GM11168 (cell line): ENCODE results near the gene NPM3.

Experiments used
- in situ Hi-C: fragments of 300-500 bp; cut with MboI; formaldehyde crosslinking; loops from one replicate; pipeline ENCODE4 v1.12.0; 2022; ENCODE audit warnings: low sequenced_read_pairs; ENCODE audit not compliant: unreplicated experiment

NPM3 gene, protein sequence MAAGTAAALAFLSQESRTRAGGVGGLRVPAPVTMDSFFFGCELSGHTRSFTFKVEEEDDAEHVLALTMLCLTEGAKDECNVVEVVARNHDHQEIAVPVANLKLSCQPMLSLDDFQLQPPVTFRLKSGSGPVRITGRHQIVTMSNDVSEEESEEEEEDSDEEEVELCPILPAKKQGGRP

DNA sequence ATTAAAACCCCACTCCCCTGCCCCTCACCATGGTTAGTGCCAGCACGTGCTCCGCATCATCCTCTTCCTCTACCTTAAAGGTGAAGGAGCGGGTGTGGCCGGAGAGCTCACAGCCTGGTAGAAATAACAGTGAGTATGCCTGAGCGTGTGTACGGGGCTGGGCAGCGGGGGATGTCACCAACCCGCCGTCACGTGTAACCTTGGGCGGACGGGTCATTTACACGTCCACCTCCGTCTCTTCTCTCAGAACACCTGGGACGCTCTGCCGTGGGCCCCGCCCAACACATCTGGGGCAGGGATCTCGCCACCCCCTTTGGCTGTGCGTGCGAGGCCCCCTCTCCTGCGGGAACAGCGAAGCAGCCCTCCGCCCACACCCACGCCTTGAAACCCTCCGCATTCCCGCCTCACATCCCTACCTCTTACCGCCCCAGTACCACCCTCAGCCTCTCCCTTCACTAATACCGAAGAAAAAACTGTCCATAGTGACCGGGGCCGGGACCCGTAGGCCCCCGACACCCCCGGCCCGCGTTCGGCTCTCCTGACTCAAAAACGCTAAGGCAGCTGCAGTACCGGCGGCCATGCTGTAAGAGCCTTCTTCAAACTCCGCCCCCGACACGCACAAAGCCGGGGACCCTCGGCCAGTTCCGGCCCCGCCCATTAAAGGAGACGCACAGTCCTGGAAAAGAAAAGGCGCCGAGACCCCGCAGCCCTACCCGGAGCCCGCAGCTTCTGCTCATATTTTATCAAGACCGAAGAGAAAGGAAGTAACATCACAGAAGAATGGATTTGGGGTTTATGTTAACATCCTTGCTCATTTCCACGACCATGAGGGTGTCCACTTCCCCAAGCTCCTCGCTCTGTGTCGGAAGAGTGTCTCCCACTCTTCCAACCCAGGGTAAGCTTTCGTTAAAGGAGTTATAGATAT is at the start of gene NPM3:
TSS of gene NPM3 (minus strand) at position 636 of the 925 bp plus-strand sequence. CDS start at position 580, 56 bp downstream.
- in situ Hi-C loops = no loop called here

DNA sequence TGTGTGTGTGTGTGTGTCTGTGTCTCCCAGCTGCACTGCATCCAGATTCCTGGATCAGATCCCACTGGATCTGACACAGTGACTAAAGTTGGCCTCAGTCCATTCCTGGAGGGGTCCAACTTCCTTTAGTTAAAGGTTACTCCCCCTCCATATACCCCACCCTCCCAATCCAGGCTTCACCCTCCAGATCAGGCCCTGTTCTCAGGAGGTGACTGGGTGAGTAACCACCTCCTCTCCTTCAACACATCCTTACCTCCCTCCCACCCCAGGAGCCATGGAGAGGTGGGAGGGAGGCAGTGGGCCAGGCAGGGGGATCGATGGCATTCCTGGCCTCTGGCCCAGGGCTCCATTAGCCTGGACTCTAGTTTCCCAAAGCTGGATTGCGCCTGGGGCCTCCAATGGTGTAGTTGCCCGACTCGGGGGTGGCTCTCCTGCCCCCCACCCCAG is 49.1 kb upstream of the NPM3 start:
- in situ Hi-C loops = no loop called here

DNA sequence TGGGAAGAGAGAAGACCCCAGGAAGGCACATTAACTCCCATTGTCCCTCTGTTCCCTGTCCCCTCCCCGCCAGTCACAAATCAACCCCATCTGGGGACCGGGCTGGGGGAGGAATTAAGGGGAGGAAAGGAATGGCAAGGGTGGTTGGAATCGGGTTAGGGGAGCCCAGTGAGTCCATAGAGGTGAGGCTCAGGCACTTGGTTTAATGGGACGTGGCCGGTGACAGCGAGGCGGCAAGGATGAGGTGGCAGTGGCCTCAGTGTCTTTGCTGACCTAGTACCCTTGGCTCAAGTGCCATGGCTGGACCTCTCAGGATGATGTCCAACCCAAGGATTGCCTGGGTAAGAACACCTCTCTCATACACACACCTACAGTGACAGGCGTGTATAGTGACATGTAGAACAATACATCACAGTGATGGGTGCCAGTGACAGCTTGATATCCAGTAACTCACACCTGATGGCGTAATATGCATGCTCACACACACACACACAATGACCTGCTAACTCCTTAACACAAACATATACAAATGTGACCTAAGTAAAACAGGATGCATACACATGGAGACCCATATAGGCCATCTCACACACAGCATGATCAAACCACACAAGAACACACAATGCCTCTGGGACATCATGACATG is 48.0 kb upstream of the NPM3 start:
- in situ Hi-C loops = no loop called here

DNA sequence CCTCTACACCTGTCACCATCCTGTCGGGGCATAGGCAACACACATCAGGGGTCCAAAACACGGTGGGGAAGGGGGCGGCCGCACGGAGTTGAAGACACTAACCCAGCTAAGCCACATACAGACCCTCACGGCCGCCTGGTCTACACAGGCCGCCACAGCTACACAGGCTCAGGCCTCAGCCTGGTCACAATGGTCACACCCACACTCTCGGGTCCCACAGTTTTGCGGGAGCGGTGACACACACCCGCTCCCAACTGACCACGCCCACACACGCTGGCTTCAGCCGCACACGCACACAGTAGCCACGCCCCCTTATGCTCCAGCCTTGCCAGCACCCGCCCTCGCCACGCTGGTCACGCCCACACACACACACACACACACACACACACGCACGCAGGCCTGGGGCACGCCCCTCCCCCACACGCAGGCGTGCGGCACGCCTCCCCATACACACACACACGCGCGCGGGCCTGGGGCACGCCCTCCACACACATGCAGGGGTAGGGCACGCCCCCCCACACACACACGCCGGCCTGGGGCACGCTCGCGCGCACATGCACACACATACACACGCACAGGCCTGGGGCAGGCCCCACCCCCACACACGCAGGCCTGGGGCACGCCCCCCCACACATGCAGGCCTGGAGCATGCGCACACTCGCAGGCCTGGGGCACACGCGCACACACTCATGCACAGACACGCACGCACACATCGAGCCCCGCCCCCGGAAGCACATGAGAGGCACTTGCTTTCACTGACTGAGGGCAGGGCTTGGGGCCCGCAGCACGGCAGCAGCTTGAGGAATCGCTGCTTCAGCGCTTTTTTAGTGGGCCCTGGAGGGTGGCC is 47.3 kb upstream of the NPM3 start:
- in situ Hi-C loops = no loop called here

DNA sequence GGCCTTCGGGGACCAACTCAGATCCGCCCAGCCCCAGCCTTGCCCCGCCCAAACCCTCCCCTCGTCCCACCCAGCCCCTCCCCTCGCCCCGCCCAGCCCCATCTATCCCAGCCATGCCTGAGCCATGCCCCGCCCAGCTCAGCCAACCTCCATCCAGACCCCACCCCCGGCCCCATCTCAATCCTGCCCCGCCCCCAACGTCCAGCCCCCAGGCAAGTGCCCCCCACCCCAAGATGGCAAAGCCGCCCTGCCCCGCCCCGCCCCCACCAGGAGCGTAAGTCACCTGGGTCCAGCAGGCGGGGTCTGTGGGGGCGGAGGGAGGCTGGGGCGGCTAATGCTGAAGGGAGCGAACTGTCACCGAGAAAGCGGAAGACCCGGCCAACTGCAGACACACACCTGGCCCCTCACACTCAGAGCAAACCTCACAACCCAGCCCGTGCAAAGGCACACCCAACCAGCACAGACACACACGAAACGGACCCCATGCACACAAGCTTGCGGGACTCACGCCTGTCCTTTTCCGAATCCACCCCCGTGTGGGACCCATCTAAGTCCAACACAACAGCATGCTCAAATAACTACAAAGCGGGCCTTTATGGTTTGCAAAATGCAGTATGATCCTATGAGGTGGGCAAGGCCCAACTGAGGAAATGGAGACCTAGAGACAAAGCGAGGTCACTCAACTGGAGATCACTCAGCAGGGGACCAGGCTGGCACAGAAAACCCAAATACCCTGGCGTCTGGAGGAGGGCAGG is 46.5 kb upstream of the NPM3 start:
- in situ Hi-C loops = no loop called here

DNA sequence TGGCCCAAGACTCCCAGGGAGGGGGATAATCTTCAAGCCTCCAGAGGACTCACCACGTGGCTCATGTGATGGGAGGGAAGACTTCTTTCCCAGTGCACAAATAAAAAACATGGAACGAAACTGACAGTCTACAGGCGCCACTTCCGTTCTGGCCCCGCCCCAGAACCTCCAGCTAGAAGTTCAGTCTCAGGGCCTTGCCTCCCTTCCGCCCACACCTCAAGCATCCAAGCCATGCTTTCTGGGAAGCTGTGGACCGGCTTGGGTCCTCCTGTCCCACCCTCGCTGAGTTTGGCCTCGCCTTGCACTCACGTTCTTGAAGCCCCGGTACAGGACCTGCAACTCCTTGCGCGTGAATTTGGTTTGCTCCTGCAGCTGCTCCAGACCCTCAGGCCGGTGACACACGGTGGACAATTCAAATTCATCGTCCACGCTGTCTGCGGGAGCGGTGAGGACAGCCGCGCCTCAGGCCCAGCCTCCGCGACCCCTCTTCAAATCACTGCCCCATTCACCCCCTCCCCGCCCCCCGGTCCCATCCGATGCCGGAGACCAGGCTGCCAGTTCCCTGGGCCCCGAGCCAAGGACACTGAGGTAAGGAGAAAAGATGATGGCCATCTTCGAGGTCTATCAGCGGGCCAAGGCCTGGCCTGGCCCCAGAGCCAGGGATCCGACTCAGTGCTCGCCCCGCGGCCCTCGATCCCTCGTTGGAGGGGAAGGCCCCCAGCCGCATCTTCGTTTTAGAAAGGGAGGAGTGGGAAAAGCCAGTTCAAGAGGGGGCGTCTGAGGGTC is 45.7 kb upstream of the NPM3 start:
- in situ Hi-C loops = no loop called here

DNA sequence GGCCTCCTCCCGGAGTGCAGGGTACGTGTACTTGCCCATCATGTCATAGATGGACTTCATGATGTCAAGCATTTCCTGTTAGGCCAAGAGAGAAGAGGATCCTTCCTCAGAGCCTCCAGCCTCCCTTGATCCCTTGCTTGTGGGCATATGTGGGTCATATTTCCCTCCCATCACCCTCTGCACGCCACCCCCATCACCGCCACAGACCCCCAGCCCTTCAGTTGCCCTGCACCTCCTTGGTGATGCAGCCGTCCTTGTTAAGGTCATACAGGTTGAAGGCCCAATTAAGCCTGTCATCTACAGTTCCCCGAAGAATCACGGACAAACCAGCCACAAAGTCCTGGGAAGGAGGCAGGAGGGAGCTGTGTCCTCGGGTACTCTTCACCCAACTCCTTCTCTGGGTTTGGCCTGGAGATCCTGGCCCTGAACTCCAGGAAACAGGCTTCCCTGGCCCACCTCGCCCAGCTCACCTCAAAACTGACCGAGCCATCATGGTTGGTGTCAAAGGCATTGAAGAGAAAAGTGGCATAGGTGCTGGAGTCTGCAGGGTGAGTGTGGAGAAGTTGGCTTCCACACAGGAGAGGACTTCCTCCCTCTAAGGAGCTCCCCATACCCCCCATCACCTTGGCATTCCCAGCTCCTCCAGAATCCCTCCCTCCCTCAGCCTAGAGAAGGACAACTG is 44.8 kb upstream of the NPM3 start:
- in situ Hi-C loops = no loop called here

DNA sequence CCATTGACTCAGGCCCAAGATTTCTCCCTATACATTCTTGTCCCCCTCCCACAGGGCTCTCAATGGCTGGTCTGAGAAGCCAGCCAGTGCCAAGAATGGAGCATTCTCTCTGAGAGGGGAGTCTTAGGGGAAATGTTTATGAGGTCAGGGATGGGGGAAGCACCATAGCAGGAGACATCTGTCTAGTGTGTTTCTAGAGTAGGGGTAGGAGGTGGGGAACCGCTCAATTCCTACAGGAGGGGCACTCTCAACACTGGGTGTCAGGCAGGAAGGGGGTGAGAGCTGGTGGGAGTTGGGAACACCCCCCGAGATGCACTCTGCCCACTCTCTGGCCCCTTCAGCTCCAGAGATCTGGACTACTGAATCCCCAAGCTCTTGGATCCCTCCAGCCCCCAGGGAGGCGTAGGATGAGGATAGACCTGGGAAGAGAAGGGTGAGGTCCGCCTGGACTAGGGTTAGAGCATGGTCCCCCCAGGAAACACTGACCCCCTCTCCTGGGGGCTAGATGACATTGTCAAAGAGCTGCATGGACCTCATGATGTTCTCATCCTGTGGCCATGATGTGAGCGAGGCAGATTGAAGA is 43.7 kb upstream of the NPM3 start:
- in situ Hi-C loops = no loop called here

DNA sequence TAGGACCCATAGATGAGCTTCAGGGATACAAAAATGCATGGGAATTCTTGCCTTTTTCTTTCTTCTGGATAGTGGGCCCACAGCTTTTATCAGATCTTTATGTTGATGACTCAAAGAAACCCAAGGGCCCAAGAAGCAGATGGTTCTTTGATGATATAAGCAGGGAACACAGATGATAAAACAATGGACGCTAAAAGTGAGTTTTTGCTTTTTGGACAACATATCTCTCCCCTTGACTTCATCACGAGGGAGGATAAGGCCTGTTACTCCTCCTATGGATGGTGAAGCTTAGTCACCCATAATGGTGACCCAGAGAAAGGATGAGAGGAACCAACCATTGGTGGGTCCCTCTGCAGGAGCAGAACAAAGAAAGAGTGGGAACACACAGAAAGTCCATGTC is 41.5 kb upstream of the NPM3 start:
- in situ Hi-C loops = no loop called here

DNA sequence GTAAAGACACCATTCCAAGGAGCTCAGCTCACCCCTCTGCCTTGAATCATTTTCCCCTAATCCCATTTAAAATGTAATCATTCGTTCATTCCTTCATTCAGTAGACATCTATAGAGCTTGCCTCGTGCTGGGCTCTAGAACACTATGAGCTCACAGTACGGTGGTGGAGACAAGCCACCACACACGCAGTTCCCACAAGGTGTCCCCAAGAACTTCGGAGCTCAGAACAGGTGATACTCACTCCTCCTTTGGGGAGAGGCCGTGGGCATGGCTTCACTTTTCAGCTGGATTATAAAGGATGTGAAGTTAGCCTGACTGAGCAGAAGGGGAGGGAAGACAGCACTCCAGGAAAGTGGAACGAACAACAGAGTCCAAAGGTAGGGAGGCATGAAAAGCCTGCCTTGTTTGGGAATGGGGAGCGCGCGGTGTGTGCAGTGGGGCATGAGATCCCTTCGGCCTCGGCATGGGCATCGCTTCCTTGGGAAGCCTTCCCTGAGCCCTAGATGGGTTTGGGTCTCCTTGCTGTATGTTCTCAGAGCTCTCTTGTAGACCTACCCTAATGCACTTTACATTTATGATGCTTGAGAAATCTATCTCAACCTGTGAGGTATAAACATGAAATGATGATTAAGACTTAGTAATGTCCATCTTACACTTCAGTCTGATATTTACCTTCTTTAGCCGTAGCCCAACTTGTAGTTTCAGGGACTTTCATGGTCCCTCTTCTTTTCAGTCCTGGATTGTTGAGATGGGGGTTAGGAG is 35.8 kb upstream of the NPM3 start:
- in situ Hi-C loops = no loop called here

DNA sequence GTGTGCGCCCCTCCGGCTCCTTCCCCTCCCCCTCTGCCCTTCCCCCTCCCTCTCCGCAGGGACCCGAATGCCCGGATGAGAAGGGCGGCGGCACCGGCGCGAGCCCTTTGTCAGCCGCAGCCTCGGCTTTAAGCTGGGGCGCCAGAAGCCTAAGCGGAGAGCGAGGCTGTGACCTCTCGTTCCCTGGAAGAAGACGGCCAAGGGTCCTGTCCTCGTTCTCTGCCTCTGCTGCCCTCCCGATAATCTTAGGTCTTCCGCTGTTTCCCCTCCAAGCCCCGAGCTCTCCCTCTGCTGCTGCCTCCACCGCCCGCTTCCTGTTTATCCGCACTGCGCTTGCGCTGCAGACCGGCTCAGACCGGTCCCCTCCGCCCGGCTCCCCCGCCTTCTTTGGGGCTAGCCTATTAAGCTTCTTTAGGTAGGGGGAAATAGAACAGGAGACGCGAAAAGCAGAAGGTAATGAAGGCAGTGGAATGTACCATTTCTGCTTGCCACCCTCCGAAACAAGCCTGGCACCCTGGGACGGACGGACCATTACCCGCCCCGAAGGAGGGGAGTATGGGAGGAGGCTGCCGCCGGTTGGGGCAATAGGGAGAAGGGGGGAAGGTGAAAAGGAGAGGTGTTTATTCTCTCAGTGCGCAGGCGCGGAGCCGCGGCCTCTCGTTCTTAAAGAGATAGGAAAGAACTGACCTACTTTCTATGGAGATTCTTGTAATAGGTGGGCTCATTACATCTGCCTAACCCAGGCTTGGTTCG is 35.0 kb upstream of the NPM3 start, which contains the start of gene OGA:
TSS of gene OGA (minus strand) at position 326 of the 753 bp plus-strand sequence. CDS start 422 bp downstream, outside the sequence.
- in situ Hi-C loops = no loop called here

DNA sequence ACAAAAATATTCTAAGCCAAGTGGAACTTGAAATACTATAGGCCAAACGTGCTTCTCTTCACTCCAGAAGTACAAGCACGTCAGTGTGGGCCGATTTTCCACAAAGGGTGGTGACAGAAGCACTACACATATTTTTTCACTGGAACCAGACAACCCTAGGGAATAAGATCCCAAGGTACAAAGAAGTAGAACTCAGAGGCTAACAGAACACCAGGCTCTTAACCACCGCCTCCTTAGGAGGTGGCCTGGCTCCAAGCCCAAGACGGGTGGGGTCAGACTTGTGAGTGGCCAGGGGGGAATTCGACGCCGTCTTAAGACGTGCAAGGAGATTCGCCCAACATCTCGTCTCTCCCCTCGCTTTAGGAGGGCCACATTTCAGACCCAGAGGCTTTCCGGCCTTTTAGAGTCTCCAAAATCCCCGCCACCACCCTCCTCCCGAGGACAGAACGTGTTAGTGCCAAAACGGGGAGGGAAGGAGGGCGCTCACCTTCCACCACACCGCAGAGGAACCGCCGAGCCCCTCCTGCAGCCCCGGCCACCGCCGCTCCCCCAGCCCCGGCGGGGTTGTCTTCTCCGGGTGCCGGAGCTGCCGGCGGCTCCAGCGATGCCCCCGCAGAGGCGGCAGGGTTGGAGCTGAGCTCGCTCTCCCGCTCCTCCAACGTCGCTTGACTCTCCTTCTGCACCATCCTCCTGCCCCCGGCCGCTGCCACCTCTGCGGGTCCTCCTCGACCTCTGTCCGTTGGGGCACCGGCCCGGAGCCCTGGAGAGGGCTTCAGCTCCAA is 34.3 kb upstream of the NPM3 start:
- in situ Hi-C loops = no loop called here

DNA sequence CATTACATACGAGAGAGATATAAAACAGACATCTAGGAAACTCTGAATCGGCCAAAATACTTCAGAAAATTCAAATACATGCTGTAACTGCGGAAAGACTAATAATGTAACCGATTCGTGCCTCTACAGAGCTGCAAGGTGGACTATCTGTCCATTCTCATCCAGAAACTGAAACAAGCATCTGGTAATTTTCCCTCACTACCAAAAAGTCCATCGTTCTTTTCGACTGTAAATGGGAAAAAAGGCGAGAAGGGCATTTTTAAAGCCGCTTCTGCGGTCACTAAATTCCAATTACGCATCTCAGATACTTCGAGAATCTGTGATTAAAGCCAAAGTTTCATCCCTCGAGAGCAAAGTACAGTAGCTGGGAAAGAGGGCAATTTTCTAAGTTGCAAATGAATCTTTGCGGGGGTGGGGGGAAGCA is 33.7 kb upstream of the NPM3 start:
- in situ Hi-C loops = no loop called here

DNA sequence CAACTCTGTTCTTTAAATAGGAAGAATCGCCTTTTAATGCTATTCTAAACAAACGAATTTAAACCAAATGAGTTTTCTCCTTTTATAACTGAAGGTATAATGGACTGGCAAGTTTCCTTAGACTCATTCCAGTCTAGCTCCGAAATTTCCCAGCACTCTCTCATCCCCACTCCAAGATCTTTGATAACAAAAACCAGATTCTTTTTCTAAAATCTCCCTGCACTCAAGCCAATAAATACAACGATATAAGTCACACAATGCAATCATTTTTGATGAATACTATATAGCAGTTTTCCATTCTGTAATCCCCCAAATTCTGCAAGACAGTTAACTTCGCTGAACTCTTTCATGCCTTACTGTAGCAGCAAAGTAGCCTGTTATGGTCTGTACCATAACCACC is 33.1 kb upstream of the NPM3 start:
- in situ Hi-C loops = no loop called here

DNA sequence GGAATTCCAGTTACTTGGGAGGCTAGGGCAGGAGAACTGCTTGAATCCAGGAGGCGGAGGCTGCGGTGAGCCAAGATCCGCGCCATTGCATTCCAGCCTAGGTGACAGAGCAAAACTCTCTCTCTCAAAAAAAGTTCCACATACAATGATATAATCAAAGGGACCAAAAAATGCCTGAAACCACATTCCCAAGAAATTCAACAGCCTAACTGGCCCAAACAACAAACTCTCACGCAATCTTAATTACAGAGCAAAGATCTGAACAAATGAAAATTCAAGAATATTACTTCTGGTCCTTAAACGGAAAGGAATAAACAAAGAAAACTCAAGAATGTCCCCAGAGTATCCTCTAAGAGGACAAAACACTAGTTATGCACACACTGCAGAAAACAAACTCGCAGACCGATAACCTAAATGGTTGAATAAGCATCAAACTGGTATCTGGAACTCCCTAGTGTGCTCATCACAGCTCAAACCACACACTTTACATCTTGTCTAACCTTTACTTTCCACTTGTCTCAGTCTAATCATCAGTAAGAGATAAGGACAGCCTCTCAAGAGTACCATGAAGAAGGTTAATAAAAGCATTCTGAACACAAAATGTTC is 31.3 kb upstream of the NPM3 start:
- in situ Hi-C loops = no loop called here
